Epithelial cell of proximal tubule (primary cell): ENCODE results near the gene VAV3. TPM values are rescaled to one million over a fixed set of nuclear protein-coding genes. Genes with fewer than 3 reads are reported as not detected.

Experiments used
- DNase-seq: peaks from one replicate; pipeline ENCODE4 v3.0.0-alpha.2; 2011; ENCODE audit warnings: low read depth
- H3K4me3 ChIP-seq: 2 replicates; pipeline ENCODE4 v1.5.1; 2011; ENCODE audit warnings: low read depth, mild to moderate bottlenecking, low read length
- total RNA-seq: library from RNA; depleted of rRNA; stranded (reverse); fragments of >200 nt; gene quantifications from 2 replicates; pipeline ENCODE4 v1.2.3, GENCODE V29; 2015
- TF ChIP-seq, protein P1 (sequence below): conservative IDR thresholded peaks from 2 replicates; pipeline ENCODE4 v1.5.1; 2012; ENCODE audit warnings: low read depth, mild to moderate bottlenecking, low read length

VAV3 gene
- total RNA-seq, 1 donor from 2014 or later = 9.7 TPM

DNA sequence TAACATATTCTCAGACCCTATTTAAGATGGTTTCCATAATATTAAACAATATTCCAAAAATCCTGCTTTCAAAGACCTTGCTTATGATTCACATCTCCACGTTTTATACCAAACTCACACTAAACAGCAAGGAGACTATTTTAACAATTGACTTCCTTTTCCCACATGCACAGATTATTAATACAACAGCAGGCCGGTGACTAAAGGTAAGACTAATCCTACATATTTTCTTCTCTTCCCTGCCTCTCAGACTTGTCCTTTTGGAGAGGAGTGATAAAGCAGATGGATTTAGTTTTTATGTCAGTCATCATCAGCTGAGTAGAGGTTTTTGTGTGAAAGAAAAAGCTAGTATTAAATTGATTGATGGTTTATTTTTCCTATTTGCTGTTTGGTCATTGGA, 423.6 kb downstream of the VAV3 start:
- H3K4me3 ChIP-seq = no peak overlapping the region
- TF ChIP-seq, protein P1, sequence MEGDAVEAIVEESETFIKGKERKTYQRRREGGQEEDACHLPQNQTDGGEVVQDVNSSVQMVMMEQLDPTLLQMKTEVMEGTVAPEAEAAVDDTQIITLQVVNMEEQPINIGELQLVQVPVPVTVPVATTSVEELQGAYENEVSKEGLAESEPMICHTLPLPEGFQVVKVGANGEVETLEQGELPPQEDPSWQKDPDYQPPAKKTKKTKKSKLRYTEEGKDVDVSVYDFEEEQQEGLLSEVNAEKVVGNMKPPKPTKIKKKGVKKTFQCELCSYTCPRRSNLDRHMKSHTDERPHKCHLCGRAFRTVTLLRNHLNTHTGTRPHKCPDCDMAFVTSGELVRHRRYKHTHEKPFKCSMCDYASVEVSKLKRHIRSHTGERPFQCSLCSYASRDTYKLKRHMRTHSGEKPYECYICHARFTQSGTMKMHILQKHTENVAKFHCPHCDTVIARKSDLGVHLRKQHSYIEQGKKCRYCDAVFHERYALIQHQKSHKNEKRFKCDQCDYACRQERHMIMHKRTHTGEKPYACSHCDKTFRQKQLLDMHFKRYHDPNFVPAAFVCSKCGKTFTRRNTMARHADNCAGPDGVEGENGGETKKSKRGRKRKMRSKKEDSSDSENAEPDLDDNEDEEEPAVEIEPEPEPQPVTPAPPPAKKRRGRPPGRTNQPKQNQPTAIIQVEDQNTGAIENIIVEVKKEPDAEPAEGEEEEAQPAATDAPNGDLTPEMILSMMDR = no peak
- DNase-seq = no peak

- DNase-seq = no peak
- TF ChIP-seq, protein P1 = no peak
- no peak overlapping the region for H3K4me3 ChIP-seq
Observed at GRCh38 chr1:107538502-107538901, 426.5 kb downstream of the VAV3 start.

- H3K4me3 ChIP-seq = no peak overlapping the region
- TF ChIP-seq, protein P1 = no peak
- no peak for DNase-seq
Observed at GRCh38 chr1:107536266-107536665, 428.7 kb downstream of the VAV3 start.

DNA sequence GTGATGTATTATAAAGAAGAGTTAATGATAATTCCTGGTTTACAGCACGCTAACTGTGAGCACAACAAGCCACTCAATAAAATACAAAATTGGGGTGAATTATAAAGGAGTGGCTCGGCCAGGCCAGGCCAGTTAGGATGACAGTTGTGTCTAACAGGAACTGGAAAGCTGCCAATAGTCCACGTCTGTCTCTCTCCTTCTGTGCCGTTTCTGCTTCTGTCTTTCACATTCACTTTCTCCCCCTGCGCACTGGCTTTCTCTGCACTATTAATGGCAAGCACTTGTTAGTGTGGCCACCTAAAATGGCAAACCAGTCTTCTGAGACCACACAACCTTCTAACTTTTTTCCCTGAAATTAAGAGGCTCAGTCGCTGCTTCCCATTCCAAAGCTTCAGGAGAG, 429.9 kb downstream of the VAV3 start:
- TF ChIP-seq, protein P1 = no peak
- DNase-seq = no peak
- H3K4me3 ChIP-seq = no peak overlapping the region

DNA sequence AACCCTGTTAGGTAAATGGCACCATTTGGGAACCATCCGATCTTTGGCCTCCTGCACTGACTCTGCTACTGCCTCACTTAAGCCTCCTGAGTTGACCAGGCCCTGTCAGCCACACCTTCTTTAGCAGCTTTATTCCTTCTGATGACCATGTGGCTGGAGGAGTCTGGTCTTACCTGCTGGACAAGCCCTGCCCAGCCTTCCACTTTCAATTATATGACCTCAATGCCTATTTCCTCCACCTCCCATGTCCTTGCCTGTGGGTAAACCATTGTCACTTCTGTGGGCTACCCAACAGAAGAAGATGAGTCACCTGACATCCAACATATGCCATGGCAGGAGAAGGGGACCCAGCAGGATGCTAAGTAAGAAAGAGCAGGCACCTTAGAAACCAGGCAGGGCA, 430.3 kb downstream of the VAV3 start:
- H3K4me3 ChIP-seq = no peak overlapping the region
- TF ChIP-seq, protein P1 = no peak
- DNase-seq = no peak

DNA sequence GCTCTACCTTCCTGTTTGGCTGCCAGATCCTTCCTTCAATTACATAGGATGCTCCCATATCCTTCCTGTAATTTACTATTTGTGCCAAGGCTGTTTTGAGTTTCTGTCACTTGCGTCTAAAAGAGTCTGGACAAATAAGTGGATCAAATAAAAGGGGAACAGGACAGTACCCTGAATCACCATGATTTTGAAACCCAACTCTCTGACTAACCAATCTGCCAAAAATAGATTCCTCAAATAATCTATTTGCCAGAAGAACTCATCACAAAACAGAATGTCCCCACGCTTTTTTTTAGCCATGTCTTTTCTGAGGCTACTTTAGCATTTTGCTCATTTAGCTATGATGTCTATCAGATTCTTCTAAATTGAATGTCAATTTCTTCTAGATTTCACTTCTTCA, 431.5 kb downstream of the VAV3 start:
- H3K4me3 ChIP-seq = no peak overlapping the region
- TF ChIP-seq, protein P1 = no peak
- no peak for DNase-seq

DNA sequence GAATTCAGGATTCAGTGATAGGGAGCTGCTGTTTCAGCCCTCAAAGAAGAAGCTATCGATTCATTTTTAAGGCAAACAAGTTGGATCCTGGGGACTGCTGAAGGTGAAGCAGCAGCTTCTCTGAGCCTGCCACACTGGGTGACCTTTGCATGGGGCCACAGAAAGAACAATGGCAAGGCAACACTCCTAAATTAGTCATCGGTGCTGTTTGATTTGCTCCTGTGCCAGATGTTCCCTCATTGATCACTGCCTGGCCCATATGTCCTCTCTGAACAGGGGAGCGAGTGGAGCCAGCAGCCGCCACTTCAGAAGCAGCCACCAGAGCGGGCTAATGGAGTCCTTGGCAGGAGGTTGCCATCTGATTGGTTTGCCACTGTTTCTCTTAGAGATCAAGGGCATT, 432.7 kb downstream of the VAV3 start:
- no peak overlapping the region for H3K4me3 ChIP-seq
- DNase-seq = no peak
- TF ChIP-seq, protein P1 = no peak
